Neural cell (in vitro differentiated cells): ENCODE results near the gene TLL2. TPM values are rescaled to one million over a fixed set of nuclear protein-coding genes. Genes with fewer than 3 reads are reported as not detected.

Experiments used
- H2AFZ ChIP-seq: fragments of 200-600, 300-800 bp; sonication (generic), shearing (Covaris generic); 2 replicates; pipeline ENCODE4 v1.6.0; 2014; ENCODE audit warnings: low read depth, mild to moderate bottlenecking, antibody characterized with exemption, low read length, moderate library complexity
- H3F3A ChIP-seq: fragments of 200-600 bp; shearing (Covaris generic); 2 replicates; pipeline ENCODE4 v1.6.1; 2016; ENCODE audit warnings: mild to moderate bottlenecking, moderate library complexity, mixed read lengths, antibody characterized with exemption, low read length; ENCODE audit not compliant: insufficient read depth, poor library complexity, severe bottlenecking
- H3K27ac ChIP-seq: fragments of 200-600, 300-800 bp; sonication (generic), shearing (Covaris generic); 2 replicates; pipeline ENCODE4 v1.5.1; 2014; ENCODE audit warnings: mild to moderate bottlenecking, low read length, moderate library complexity
- H3K27me3 ChIP-seq: fragments of 300-800, 200-600 bp; sonication (generic), shearing (Covaris generic); 2 replicates; pipeline ENCODE4 v1.6.0; 2014; ENCODE audit warnings: mild to moderate bottlenecking, low read depth, low read length, moderate library complexity; ENCODE audit not compliant: insufficient read depth
- H3K36me3 ChIP-seq: fragments of 300-800, 200-600 bp; sonication (generic), shearing (Covaris generic); 2 replicates; pipeline ENCODE4 v1.5.1; 2014; ENCODE audit warnings: mild to moderate bottlenecking, antibody characterized with exemption, low read length, moderate library complexity; ENCODE audit not compliant: insufficient read depth
- H3K4me2 ChIP-seq: fragments of 300-800, 200-600 bp; sonication (generic), shearing (Covaris generic); 2 replicates; pipeline ENCODE4 v1.6.0; 2014; ENCODE audit warnings: mild to moderate bottlenecking, low read length
- H3K4me3 ChIP-seq: fragments of 300-800, 200-600 bp; sonication (generic), shearing (Covaris generic); 2 replicates; pipeline ENCODE4 v1.5.1; 2014; ENCODE audit warnings: mild to moderate bottlenecking, low read length, moderate library complexity
- H3K79me2 ChIP-seq: fragments of 200-600 bp; shearing (Covaris generic); replicated peaks from 2 replicates; pipeline ENCODE4 v1.6.0; 2014; ENCODE audit warnings: mild to moderate bottlenecking, low read length, moderate library complexity; ENCODE audit not compliant: insufficient read depth
- H3K9ac ChIP-seq: fragments of 300-800, 200-600 bp; sonication (generic), shearing (Covaris generic); 2 replicates; pipeline ENCODE4 v1.6.1; 2016; ENCODE audit warnings: mild to moderate bottlenecking, low read length, mixed read lengths
- H3K9me2 ChIP-seq: fragments of 200-600 bp; shearing (Covaris generic); 2 replicates; pipeline ENCODE4 v1.6.1; 2016; ENCODE audit warnings: mild to moderate bottlenecking, low read length, mixed read lengths; ENCODE audit not compliant: insufficient read depth
- H3K9me3 ChIP-seq: fragments of 200-600, 300-800 bp; sonication (generic), shearing (Covaris generic); 2 replicates; pipeline ENCODE4 v1.6.1; 2016; ENCODE audit warnings: mild to moderate bottlenecking, mixed run types, low read length, moderate library complexity, mixed read lengths
- H4K20me1 ChIP-seq: fragments of 200-600 bp; shearing (Covaris generic); 2 replicates; pipeline ENCODE4 v1.6.1; 2016; ENCODE audit warnings: mild to moderate bottlenecking, mixed run types; ENCODE audit not compliant: insufficient read depth
- CTCF ChIP-seq: fragments of 450-650 bp; IDR thresholded peaks from 2 replicates; pipeline ENCODE4 v1.5.1; 2014; ENCODE audit warnings: antibody characterized with exemption, mild to moderate bottlenecking, moderate library complexity; ENCODE audit not compliant: poor library complexity, severe bottlenecking
- EP300 ChIP-seq: fragments of 450-650 bp; conservative IDR thresholded peaks from 2 replicates; pipeline ENCODE4 v1.6.1; 2014; ENCODE audit warnings: antibody characterized with exemption, mild to moderate bottlenecking, moderate library complexity; ENCODE audit not compliant: poor library complexity, severe bottlenecking
- EZH2 ChIP-seq: fragments of 200-600, 300-800 bp; shearing (Covaris generic), sonication (generic); IDR thresholded peaks from 2 replicates; pipeline ENCODE4 v1.6.1; 2014; ENCODE audit warnings: antibody characterized with exemption, low read length, borderline replicate concordance, mild to moderate bottlenecking; ENCODE audit not compliant: insufficient read depth, poor library complexity, severe bottlenecking
- MXI1 ChIP-seq: fragments of 450-650 bp; conservative IDR thresholded peaks from 2 replicates; pipeline ENCODE4 v1.6.1; 2014; ENCODE audit warnings: antibody characterized with exemption, mild to moderate bottlenecking; ENCODE audit not compliant: poor library complexity, severe bottlenecking
- POLR2AphosphoS5 ChIP-seq: IDR thresholded peaks from 2 replicates; pipeline ENCODE4 v1.6.1; 2012
- RAD21 ChIP-seq: fragments of 450-650 bp; conservative IDR thresholded peaks from 2 replicates; pipeline ENCODE4 v1.6.1; 2014; ENCODE audit warnings: antibody characterized with exemption, mild to moderate bottlenecking, moderate library complexity
- REST ChIP-seq: IDR thresholded peaks from 2 replicates; pipeline ENCODE4 v1.6.1; 2012; ENCODE audit warnings: borderline replicate concordance
- SMC3 ChIP-seq: fragments of 450-650 bp; conservative IDR thresholded peaks from 2 replicates; pipeline ENCODE4 v1.6.1; 2014; ENCODE audit warnings: antibody characterized with exemption, mild to moderate bottlenecking, moderate library complexity; ENCODE audit not compliant: poor library complexity
- TAF1 ChIP-seq: IDR thresholded peaks from 2 replicates; pipeline ENCODE4 v1.6.1; 2012; ENCODE audit warnings: low read depth
- polyA plus RNA-seq: library from polyadenylated mRNA; depleted of rRNA; stranded (reverse); fragments of >200 nt; gene quantifications from 2 replicates; pipeline ENCODE4 v1.2.3, GENCODE V29; 2014

Gene TLL2
- polyA plus RNA-seq, 1 donor from 2014 or later: 0.11 TPM

- TF ChIP-seq EZH2 (no peak), MXI1 (no peak), POLR2AphosphoS5 (no peak)
- no peak overlapping the region for H3K27ac ChIP-seq
- no peaks in the 10 kb centered on the region for H3K79me2 ChIP-seq
- no peak overlapping the region for H3K9ac ChIP-seq
- no peaks in the 10 kb centered on the region for H3K36me3 ChIP-seq
- no peaks in the 10 kb centered on the region for H3F3A ChIP-seq
- H4K20me1 ChIP-seq: no peaks in the 10 kb centered on the region
- no peaks in the 10 kb centered on the region for H3K9me2 ChIP-seq
- no peak overlapping the region for H2AFZ ChIP-seq
- H3K4me2 ChIP-seq: no peak overlapping the region
- H3K4me3 ChIP-seq: no peak overlapping the region
- H3K9me3 ChIP-seq: no peaks in the 10 kb centered on the region
- no peaks in the 10 kb centered on the region for H3K27me3 ChIP-seq
Measured at GRCh38 chr10:96418582-96418981, 95.1 kb downstream of the TLL2 start.

GRCh38 chr10:96417441-96417840 lies 96.3 kb downstream of the TLL2 start:
- Histone ChIP-seq H3K9me2 (no peaks in the 10 kb centered on the region), H3K27me3 (no peaks in the 10 kb centered on the region), H4K20me1 (no peaks in the 10 kb centered on the region), H3K9ac (no peak overlapping the region), H3K9me3 (no peaks in the 10 kb centered on the region), H3K4me3 (no peak overlapping the region), H3K27ac (no peak overlapping the region), H2AFZ (no peak overlapping the region), H3K36me3 (no peaks in the 10 kb centered on the region), H3K4me2 (no peak overlapping the region), H3K79me2 (no peaks in the 10 kb centered on the region), H3F3A (no peaks in the 10 kb centered on the region)
- TF ChIP-seq CTCF (no peak), POLR2AphosphoS5 (no peak), EZH2 (no peak), TAF1 (no peak), REST (no peak), SMC3 (no peak), MXI1 (no peak), EP300 (no peak), RAD21 (no peak)

GRCh38 chr10:96416643-96417042 lies 97.1 kb downstream of the TLL2 start:
- Histone ChIP-seq H3K4me2 (no peak overlapping the region), H3K4me3 (no peak overlapping the region), H3K27me3 (no peaks in the 10 kb centered on the region), H3K79me2 (no peaks in the 10 kb centered on the region), H2AFZ (no peak overlapping the region), H4K20me1 (no peaks in the 10 kb centered on the region), H3K9me2 (no peaks in the 10 kb centered on the region), H3K36me3 (no peaks in the 10 kb centered on the region), H3K9me3 (no peaks in the 10 kb centered on the region), H3K27ac (no peak overlapping the region), H3K9ac (no peak overlapping the region), H3F3A (no peaks in the 10 kb centered on the region)
- no peak for TF ChIP-seq MXI1
- TF ChIP-seq SMC3: no peak
- TF ChIP-seq EP300: no peak
- no peak for TF ChIP-seq RAD21
- TF ChIP-seq REST: no peak
- TF ChIP-seq EZH2: no peak
- TF ChIP-seq CTCF: no peak
- no peak for TF ChIP-seq TAF1
- TF ChIP-seq POLR2AphosphoS5: no peak
